HG03025 (cell line): ENCODE data around the gene TRAF5.
A peak's percentile ranks its signal among the peaks of the same experiment; 100 is the strongest.
"Not testable (repeated sequence)": the region's sequence is repeated elsewhere in the genome, so short reads cannot be mapped to it uniquely, and the experiment has no call there.

Experiments used
- ATAC-seq: cut with Tn5 transposase; IDR thresholded peaks from one replicate; pipeline ENCODE4 v1.9.1; 2021; ENCODE audit warnings: mild to moderate bottlenecking, moderate library complexity; ENCODE audit not compliant: unreplicated experiment, low FRiP score

The TRAF5 gene

GRCh38 chr1:211344152-211344618 is 17.6 kb downstream of the TRAF5 start:
- ATAC-seq = no peak

- no peak for ATAC-seq
These were observed 19.1 kb downstream of the TRAF5 start for GRCh38 chr1:211345719-211346118.

GRCh38 chr1:211347077-211347844 is 20.6 kb downstream of the TRAF5 start:
- no peak for ATAC-seq

- ATAC-seq = no peak
These were observed 21.9 kb downstream of the TRAF5 start for GRCh38 chr1:211348547-211348946.

GRCh38 chr1:211349741-211350140 is 23.1 kb downstream of the TRAF5 start:
- ATAC-seq = no peak

GRCh38 chr1:211352055-211352454 is 25.4 kb downstream of the TRAF5 start:
- not testable (repeated sequence) for ATAC-seq

GRCh38 chr1:211352465-211352864 is 25.8 kb downstream of the TRAF5 start:
- no peak for ATAC-seq

GRCh38 chr1:211352985-211353515 is 26.4 kb downstream of the TRAF5 start:
- ATAC-seq = peak; percentile 73

GRCh38 chr1:211353562-211354212 is 27.1 kb downstream of the TRAF5 start:
- no peak for ATAC-seq

- ATAC-seq = no peak
These were observed 29.2 kb downstream of the TRAF5 start for GRCh38 chr1:211355873-211356272.

- no peak for ATAC-seq
These were observed 30.2 kb downstream of the TRAF5 start for GRCh38 chr1:211356723-211357407.

- ATAC-seq = no peak
These were observed 32.1 kb downstream of the TRAF5 start for GRCh38 chr1:211358685-211359084.

- no peak for ATAC-seq
These were observed 33.2 kb downstream of the TRAF5 start for GRCh38 chr1:211359876-211360275.

- no peak for ATAC-seq
These were observed 34.6 kb downstream of the TRAF5 start for GRCh38 chr1:211361202-211361601.

GRCh38 chr1:211369640-211370039 is 43.0 kb downstream of the TRAF5 start:
- ATAC-seq = no peak

GRCh38 chr1:211370669-211371068 is 44.0 kb downstream of the TRAF5 start:
- ATAC-seq = no peak

GRCh38 chr1:211371406-211372105 is 44.9 kb downstream of the TRAF5 start:
- ATAC-seq = no peak

- no peak for ATAC-seq
These were observed 45.8 kb downstream of the TRAF5 start for GRCh38 chr1:211372463-211372862.

GRCh38 chr1:211375146-211375818 is 48.6 kb downstream of the TRAF5 start:
- ATAC-seq = no peak

GRCh38 chr1:211375949-211376348 is 49.3 kb downstream of the TRAF5 start:
- no peak for ATAC-seq
